GM23338 (cell line): ENCODE measurements around the gene COL4A2.

Experiments
- EZH2 ChIP-seq: fragments of 200-600 bp; sonication (generic); IDR thresholded peaks from one replicate; pipeline ENCODE4 v1.8.0; 2017; ENCODE audit warnings: antibody characterized with exemption, mild to moderate bottlenecking, low read depth; ENCODE audit not compliant: unreplicated experiment
- EZH2phosphoT487 ChIP-seq: fragments of 200-600 bp; sonication (generic); IDR thresholded peaks from one replicate; pipeline ENCODE4 v1.8.1; 2018; ENCODE audit warnings: antibody characterized with exemption; ENCODE audit not compliant: unreplicated experiment
- JUNB ChIP-seq: IDR thresholded peaks from one replicate; pipeline ENCODE4 v1.6.1; 2016; ENCODE audit warnings: antibody characterized with exemption; ENCODE audit not compliant: unreplicated experiment
- POLR2AphosphoS5 ChIP-seq: IDR thresholded peaks from 2 replicates; pipeline ENCODE4 v1.6.1; 2016; ENCODE audit warnings: antibody characterized with exemption, low read depth
- TF ChIP-seq, protein P1 (sequence below), 2 experiments: fragments of 200-600 bp in 1 of 2; sonication (generic) in 1 of 2; conservative IDR thresholded peaks; 2 replicates each; pipeline versions ENCODE4 v1.5.1 to v1.6.1; 2016 to 2017; ENCODE audit warnings: antibody characterized with exemption in 2 of 2, low read depth in 2 of 2, mild to moderate bottlenecking in 2 of 2, moderate library complexity in 1 of 2
- TF ChIP-seq, protein P2 (sequence below): IDR thresholded peaks from one replicate; pipeline ENCODE4 v1.6.1; 2018; ENCODE audit warnings: antibody characterized with exemption; ENCODE audit not compliant: unreplicated experiment
- TF ChIP-seq, protein P3 (sequence below): IDR thresholded peaks from 2 replicates; pipeline ENCODE4 v1.6.1; 2016; ENCODE audit warnings: antibody characterized with exemption

DNA sequence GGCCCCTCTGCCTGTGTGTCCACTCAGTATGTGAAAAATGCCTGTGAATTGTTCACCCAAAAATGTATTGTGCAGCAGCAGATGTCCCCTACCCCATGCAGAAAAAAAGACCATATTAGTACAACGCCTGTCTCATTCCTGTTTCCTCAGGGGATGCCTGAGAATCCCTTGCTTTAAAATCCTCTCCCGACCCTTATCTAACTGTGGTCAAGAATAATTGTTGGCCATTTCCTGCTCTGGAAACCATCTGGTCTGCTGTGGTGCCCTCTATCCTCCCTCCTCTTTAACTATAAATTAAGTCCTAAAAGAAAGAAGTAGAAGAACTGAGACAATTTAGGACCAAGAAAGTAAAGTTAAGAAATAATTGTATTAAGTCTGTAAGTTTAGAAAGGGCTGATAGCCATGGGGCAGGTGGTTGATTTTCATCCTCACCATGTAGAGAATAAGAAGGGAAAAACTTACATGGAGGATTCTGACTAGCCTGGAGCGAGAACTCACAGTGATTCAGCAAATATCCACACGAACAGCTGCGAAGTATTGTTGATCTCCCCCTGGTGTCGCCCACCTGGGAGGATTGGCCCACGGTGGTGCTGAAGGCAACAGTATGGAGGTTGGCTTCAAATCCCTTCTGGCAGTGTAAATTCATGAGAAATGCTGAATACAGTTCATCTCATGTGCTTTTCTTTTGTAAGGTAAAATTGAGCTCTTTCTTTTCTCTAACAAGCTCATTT, 85.6 kb downstream of the COL4A2 start:
- TF ChIP-seq, protein P1, sequence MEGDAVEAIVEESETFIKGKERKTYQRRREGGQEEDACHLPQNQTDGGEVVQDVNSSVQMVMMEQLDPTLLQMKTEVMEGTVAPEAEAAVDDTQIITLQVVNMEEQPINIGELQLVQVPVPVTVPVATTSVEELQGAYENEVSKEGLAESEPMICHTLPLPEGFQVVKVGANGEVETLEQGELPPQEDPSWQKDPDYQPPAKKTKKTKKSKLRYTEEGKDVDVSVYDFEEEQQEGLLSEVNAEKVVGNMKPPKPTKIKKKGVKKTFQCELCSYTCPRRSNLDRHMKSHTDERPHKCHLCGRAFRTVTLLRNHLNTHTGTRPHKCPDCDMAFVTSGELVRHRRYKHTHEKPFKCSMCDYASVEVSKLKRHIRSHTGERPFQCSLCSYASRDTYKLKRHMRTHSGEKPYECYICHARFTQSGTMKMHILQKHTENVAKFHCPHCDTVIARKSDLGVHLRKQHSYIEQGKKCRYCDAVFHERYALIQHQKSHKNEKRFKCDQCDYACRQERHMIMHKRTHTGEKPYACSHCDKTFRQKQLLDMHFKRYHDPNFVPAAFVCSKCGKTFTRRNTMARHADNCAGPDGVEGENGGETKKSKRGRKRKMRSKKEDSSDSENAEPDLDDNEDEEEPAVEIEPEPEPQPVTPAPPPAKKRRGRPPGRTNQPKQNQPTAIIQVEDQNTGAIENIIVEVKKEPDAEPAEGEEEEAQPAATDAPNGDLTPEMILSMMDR (conservative IDR thresholded peaks at IDR 0.05; ENCODE audit: low read depth in 2 of 2), result no peak
- TF ChIP-seq EZH2phosphoT487 (no peak), POLR2AphosphoS5 (no peak), EZH2 (no peak), JUNB (no peak)
- TF ChIP-seq, protein P2, sequence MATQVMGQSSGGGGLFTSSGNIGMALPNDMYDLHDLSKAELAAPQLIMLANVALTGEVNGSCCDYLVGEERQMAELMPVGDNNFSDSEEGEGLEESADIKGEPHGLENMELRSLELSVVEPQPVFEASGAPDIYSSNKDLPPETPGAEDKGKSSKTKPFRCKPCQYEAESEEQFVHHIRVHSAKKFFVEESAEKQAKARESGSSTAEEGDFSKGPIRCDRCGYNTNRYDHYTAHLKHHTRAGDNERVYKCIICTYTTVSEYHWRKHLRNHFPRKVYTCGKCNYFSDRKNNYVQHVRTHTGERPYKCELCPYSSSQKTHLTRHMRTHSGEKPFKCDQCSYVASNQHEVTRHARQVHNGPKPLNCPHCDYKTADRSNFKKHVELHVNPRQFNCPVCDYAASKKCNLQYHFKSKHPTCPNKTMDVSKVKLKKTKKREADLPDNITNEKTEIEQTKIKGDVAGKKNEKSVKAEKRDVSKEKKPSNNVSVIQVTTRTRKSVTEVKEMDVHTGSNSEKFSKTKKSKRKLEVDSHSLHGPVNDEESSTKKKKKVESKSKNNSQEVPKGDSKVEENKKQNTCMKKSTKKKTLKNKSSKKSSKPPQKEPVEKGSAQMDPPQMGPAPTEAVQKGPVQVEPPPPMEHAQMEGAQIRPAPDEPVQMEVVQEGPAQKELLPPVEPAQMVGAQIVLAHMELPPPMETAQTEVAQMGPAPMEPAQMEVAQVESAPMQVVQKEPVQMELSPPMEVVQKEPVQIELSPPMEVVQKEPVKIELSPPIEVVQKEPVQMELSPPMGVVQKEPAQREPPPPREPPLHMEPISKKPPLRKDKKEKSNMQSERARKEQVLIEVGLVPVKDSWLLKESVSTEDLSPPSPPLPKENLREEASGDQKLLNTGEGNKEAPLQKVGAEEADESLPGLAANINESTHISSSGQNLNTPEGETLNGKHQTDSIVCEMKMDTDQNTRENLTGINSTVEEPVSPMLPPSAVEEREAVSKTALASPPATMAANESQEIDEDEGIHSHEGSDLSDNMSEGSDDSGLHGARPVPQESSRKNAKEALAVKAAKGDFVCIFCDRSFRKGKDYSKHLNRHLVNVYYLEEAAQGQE, result no peak
- TF ChIP-seq, protein P3, sequence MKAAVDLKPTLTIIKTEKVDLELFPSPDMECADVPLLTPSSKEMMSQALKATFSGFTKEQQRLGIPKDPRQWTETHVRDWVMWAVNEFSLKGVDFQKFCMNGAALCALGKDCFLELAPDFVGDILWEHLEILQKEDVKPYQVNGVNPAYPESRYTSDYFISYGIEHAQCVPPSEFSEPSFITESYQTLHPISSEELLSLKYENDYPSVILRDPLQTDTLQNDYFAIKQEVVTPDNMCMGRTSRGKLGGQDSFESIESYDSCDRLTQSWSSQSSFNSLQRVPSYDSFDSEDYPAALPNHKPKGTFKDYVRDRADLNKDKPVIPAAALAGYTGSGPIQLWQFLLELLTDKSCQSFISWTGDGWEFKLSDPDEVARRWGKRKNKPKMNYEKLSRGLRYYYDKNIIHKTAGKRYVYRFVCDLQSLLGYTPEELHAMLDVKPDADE, result no peak
